ENCODE measurements around the gene TSEN2. TPM values are rescaled to one million over a fixed set of nuclear protein-coding genes. Genes with fewer than 3 reads are reported as not detected.

TSEN2 gene
- total RNA-seq, 2 donors from 2014 or later = 13.8 TPM

- no peak for DNase-seq (ENCODE audit: low spot score)
- intact Hi-C loops (cut with DNase I) = no loop called here
Observed at GRCh38 chr3:12566976-12567375, 82.7 kb downstream of the TSEN2 start.

GRCh38 chr3:12568747-12569146 lies 84.5 kb downstream of the TSEN2 start:
- intact Hi-C loops (cut with DNase I) = no loop called here
- DNase-seq (ENCODE audit: low spot score) = no peak

GRCh38 chr3:12569836-12570235 lies 85.6 kb downstream of the TSEN2 start:
- DNase-seq (ENCODE audit: low spot score) = no peak
- intact Hi-C loops (cut with DNase I) = no loop called here

GRCh38 chr3:12571986-12572385 lies 87.7 kb downstream of the TSEN2 start:
- DNase-seq (ENCODE audit: low spot score) = no peak
- intact Hi-C loops (cut with DNase I) = no loop called here

GRCh38 chr3:12574131-12574530 lies 89.9 kb downstream of the TSEN2 start:
- no peak for DNase-seq (ENCODE audit: low spot score)
- intact Hi-C loops (cut with DNase I) = no loop called here

- DNase-seq (ENCODE audit: low spot score) = no peak
- intact Hi-C loops (cut with DNase I) = no loop called here
Observed at GRCh38 chr3:12574661-12575060, 90.4 kb downstream of the TSEN2 start.

- intact Hi-C loops (cut with DNase I) = no loop called here
- DNase-seq (ENCODE audit: low spot score) = no peak
Observed at GRCh38 chr3:12577379-12577778, 93.1 kb downstream of the TSEN2 start.

GRCh38 chr3:12578742-12579141 lies 94.5 kb downstream of the TSEN2 start:
- intact Hi-C loops (cut with DNase I) = no loop called here
- no peak for DNase-seq (ENCODE audit: low spot score)

GRCh38 chr3:12579456-12579855 lies 95.2 kb downstream of the TSEN2 start:
- no peak for DNase-seq (ENCODE audit: low spot score)
- intact Hi-C loops (cut with DNase I) = no loop called here

GRCh38 chr3:12579905-12580304 lies 95.6 kb downstream of the TSEN2 start:
- no peak for DNase-seq (ENCODE audit: low spot score)
- intact Hi-C loops (cut with DNase I) = no loop called here

- no peak for DNase-seq (ENCODE audit: low spot score)
- intact Hi-C loops (cut with DNase I) = no loop called here
Observed at GRCh38 chr3:12582730-12583129, 98.5 kb downstream of the TSEN2 start.

Other genes starting within 250 kb of the TSEN2 start
- gene PPARG, start 195.4 kb upstream of the TSEN2 start, total RNA-seq = 10 to 100 TPM; 11.2 to 15.4 TPM
- not detected for gene MKRN2OS, start 61.0 kb downstream of the TSEN2 start, total RNA-seq
- gene MKRN2, start 72.6 kb downstream of the TSEN2 start, total RNA-seq = 10 to 100 TPM; 21.6 to 23.9 TPM
- gene RAF1, start 179.6 kb downstream of the TSEN2 start, total RNA-seq = 10 to 100 TPM; 73.9 to 85.4 TPM

Data from posterior vena cava (tissue), 2 donors.